ENCODE results near the gene COQ8A.

COQ8A gene

DNA sequence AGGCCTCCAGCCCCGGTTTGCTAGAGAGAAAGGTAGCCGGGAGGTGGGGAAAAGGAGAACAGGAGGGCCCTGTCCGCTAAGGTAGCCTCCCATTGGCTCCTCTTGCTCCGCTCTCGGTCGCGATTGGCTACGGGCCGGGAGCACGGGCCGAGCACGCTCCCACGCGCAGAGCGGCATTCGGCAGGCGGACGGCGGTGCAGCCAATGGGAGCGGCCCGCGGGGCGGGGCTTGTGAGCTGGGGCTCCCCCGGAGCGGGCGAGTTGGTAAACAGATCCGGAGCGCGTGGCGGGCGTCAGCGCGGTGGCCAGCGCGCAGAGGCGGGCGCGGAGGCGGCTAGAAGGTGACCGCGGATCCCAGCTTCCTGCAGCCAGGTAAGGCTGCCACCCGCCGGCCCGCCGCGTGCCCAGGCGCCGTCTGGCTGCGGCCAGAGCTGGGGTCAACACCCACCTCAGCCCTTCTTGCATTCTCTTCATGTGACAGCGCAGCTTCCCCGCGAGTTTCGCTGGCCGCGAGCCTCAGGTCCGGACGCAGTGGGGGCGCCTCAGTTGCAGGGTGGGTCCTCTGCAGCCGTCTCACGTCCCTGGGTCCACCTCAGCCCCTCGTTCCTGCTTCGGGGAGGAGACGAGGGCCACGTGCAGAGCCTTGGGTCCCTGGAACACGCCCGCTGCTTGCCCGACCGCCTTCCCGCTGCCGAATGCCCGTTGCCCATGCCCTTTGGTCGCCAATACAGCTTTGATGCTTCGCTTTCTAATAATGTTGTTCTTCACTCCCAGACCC lies at the start of gene COQ8A:
COQ8A (plus strand) TSS at position 266 of the 777 bp plus-strand sequence. CDS start 21,092 bp downstream, outside the sequence.
- Histone ChIP-seq H3K27me3 (ENCODE audit: control insufficient read depth, insufficient read depth, low read length) (peaks cover 9% of the 10 kb centered on the region), H3K4me1 (ENCODE audit: control insufficient read depth, insufficient read depth, low read length) (peaks cover 30% of the 10 kb centered on the region; the same call in 1 of the 2 replicates), H3K9me3 (ENCODE audit: control insufficient read depth, insufficient read depth, low read depth, low read length) (no peaks in the 10 kb centered on the region)

DNA sequence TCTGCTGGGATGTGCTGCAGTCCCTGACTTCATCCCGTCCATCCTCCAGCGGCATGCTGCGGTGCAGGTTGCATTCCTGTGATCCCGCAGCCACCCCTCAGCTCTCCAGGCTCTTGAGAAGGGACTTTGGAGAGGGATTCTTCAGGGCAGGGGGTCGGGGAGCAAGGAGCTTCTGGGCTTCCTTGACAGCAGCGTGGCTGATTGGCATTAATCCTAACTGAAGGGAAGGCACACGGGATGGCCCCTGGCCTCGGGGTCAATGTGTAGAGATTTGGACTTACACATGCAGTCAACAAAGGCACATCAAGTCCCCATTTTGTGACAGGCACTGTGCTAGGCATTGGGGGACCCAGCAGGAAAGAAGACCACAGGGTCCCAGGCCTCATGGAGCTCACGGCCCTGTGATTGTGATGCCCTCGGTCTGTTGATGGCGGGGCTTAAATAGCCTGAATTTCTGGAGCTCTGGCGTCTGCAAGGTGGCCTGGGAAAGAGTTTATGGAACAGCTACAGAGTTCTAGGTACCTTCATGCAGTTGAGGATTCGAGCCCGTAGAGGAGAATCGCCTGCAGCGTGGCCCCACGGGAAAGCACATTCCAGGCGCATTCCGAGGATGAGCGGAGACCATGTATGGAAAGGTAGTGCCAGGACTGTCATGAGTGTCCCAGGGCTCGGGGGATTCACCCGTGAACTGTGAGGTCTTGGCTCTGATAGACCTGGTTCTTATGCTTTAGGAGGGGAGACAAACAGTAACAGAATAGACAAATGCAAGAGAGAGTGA lies 49.6 kb upstream of the COQ8A start:
- H3K4me3 ChIP-seq (ENCODE audit: low read depth, low read length) = no peak overlapping the region
- H3K27ac ChIP-seq (ENCODE audit: low read depth, low read length) = no peak overlapping the region
- no peaks in the 10 kb centered on the region for H3K9me3 ChIP-seq (ENCODE audit: control insufficient read depth, insufficient read depth, low read depth, low read length)
- no peaks in the 10 kb centered on the region for H3K4me1 ChIP-seq (ENCODE audit: control insufficient read depth, insufficient read depth, low read length)
- H3K36me3 ChIP-seq (ENCODE audit: control insufficient read depth, insufficient read depth, low read length) = peaks cover 82% of the 10 kb centered on the region
- H3K27me3 ChIP-seq (ENCODE audit: control insufficient read depth, insufficient read depth, low read length) = no peaks in the 10 kb centered on the region
- H3K9ac ChIP-seq (ENCODE audit: low read length) = no peak overlapping the region

More for the DNA sequence above, at the start of gene COQ8A:
- Histone ChIP-seq H3K27ac (ENCODE audit: low read depth, low read length) (peak within 1 kb of the TSS; percentile 58), H3K4me3 (ENCODE audit: low read depth, low read length) (peak within 1 kb of the TSS; percentile 84), H3K9ac (ENCODE audit: low read length) (peak within 1 kb of the TSS; percentile 87), H3K36me3 (ENCODE audit: control insufficient read depth, insufficient read depth, low read length) (no peaks in the 10 kb centered on the region)

DNA sequence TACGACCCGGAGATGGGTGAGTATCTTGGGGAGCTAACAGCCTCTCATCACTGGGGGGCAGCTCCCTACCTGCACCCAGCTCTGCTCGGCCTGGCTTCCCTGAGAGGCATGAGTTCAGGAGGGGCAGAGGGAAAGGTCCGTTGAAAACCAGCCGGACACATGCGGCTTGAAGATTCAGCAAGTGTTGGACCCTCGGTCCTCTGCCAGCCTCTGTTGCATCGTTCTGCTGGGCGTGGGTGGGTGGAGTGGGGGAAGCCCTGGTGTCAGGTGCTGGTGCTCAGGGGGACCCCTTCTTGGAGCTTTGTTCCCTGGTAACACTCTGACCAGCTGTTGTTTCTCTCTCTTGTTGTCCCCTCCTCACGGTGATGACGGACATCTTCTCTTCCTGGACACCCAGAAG lies 48.7 kb upstream of the COQ8A start:
- peaks cover 85% of the 10 kb centered on the region for H3K36me3 ChIP-seq (ENCODE audit: control insufficient read depth, insufficient read depth, low read length)
- H3K9ac ChIP-seq (ENCODE audit: low read length) = no peak overlapping the region
- H3K27me3 ChIP-seq (ENCODE audit: control insufficient read depth, insufficient read depth, low read length) = no peaks in the 10 kb centered on the region
- no peaks in the 10 kb centered on the region for H3K4me1 ChIP-seq (ENCODE audit: control insufficient read depth, insufficient read depth, low read length)
- H3K27ac ChIP-seq (ENCODE audit: low read depth, low read length) = no peak overlapping the region
- no peaks in the 10 kb centered on the region for H3K9me3 ChIP-seq (ENCODE audit: control insufficient read depth, insufficient read depth, low read depth, low read length)
- no peak overlapping the region for H3K4me3 ChIP-seq (ENCODE audit: low read depth, low read length)

DNA sequence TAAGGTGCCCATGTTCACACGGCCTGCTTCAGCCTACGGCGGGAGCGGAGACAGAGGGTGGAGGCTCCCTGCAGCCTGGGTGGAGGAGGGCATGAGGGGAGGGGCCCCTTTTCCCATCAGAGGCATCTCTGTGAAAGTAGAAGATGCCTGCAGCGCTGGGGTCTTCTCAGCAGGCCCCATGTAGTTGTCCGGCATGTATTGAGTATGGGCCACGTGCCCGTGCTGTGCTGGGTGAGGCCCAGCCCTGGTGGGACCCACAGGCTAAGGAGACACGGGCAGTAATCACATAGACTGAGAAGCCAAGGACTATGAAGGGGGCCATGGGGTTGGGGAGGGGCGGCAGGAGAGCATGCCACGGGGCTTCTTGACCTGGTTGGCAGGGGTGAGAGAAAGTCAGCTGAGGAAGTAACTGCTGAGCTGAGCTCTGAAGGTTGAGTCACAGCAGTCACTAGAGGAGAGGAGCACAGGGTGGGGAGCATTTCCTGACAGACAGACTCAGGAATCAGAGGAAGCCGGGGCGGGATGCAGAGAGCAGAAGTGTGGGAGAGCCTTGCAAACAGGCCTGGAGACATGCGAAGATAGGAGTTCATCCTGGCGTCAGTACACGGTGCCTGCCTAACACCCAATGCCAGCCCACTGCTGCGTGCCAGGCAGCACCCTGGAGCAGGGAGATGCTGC lies 48.1 kb upstream of the COQ8A start:
- no peaks in the 10 kb centered on the region for H3K4me1 ChIP-seq (ENCODE audit: control insufficient read depth, insufficient read depth, low read length)
- no peak overlapping the region for H3K4me3 ChIP-seq (ENCODE audit: low read depth, low read length)
- no peak overlapping the region for H3K27ac ChIP-seq (ENCODE audit: low read depth, low read length)
- no peak overlapping the region for H3K9ac ChIP-seq (ENCODE audit: low read length)
- H3K9me3 ChIP-seq (ENCODE audit: control insufficient read depth, insufficient read depth, low read depth, low read length) = no peaks in the 10 kb centered on the region
- H3K36me3 ChIP-seq (ENCODE audit: control insufficient read depth, insufficient read depth, low read length) = peaks cover 88% of the 10 kb centered on the region
- no peaks in the 10 kb centered on the region for H3K27me3 ChIP-seq (ENCODE audit: control insufficient read depth, insufficient read depth, low read length)

DNA sequence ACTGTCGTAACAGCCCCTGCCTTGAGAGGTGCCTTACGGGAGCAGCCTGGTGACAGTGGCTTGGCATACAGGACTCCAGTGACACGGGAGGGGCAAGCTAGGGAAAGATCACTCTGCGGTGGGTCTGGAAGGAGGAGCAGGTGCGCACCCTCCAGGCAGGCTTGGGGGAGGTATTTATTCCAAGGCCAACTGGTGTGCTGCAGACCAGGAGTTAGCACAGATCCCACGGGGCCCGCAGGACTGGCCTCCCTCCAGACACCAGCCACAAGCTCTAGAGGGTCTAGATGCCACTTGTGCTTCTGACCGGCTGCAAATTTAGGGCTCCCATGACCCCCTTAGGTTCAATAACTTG lies 47.6 kb upstream of the COQ8A start:
- Histone ChIP-seq H3K9me3 (ENCODE audit: control insufficient read depth, insufficient read depth, low read depth, low read length) (no peaks in the 10 kb centered on the region), H3K36me3 (ENCODE audit: control insufficient read depth, insufficient read depth, low read length) (peaks cover 84% of the 10 kb centered on the region), H3K9ac (ENCODE audit: low read length) (no peak overlapping the region), H3K4me3 (ENCODE audit: low read depth, low read length) (no peak overlapping the region), H3K27me3 (ENCODE audit: control insufficient read depth, insufficient read depth, low read length) (no peaks in the 10 kb centered on the region), H3K27ac (ENCODE audit: low read depth, low read length) (no peak overlapping the region), H3K4me1 (ENCODE audit: control insufficient read depth, insufficient read depth, low read length) (no peaks in the 10 kb centered on the region)

DNA sequence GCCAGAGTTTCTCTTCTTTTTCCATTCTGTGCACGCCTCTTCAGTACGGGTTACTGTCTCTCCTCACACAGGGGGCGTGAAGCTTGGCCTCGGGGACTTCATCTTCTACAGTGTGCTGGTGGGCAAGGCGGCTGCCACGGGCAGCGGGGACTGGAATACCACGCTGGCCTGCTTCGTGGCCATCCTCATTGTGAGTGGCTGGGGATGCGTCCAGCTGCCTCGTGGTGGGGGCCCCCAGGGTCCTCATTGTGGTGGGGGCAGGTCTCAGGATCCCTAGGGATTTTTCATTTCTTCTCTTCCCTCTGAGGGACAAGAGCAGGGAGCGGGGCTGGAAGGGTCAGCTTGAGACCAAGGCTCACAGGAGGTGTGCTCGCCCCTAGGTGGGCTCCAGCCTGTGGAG lies 46.2 kb upstream of the COQ8A start:
- Histone ChIP-seq H3K4me3 (ENCODE audit: low read depth, low read length) (no peak overlapping the region), H3K4me1 (ENCODE audit: control insufficient read depth, insufficient read depth, low read length) (no peaks in the 10 kb centered on the region), H3K36me3 (ENCODE audit: control insufficient read depth, insufficient read depth, low read length) (peaks cover 71% of the 10 kb centered on the region), H3K27ac (ENCODE audit: low read depth, low read length) (no peak overlapping the region), H3K9me3 (ENCODE audit: control insufficient read depth, insufficient read depth, low read depth, low read length) (no peaks in the 10 kb centered on the region), H3K9ac (ENCODE audit: low read length) (no peak overlapping the region), H3K27me3 (ENCODE audit: control insufficient read depth, insufficient read depth, low read length) (no peaks in the 10 kb centered on the region)

DNA sequence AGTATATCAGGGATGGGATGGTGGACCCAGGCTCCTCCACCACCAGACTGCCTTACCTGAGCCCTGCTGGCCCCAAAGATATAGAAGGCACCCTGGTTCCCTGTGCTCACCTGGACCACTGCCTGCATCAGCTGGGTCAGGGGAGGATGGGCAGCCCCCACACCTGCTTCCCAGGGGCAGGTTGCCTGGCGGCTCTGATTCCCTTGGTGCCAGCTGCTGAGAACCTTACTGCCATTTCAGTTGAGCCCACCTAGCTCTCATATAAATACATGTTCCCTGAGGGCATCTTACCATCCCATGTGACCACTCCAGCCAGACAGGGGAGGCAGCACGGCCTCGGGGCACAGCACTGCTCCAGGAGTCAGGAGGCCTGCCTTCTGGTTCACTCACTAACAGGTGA lies 45.3 kb upstream of the COQ8A start:
- peaks cover 74% of the 10 kb centered on the region for H3K36me3 ChIP-seq (ENCODE audit: control insufficient read depth, insufficient read depth, low read length)
- H3K27ac ChIP-seq (ENCODE audit: low read depth, low read length) = no peak overlapping the region
- no peak overlapping the region for H3K4me3 ChIP-seq (ENCODE audit: low read depth, low read length)
- no peaks in the 10 kb centered on the region for H3K27me3 ChIP-seq (ENCODE audit: control insufficient read depth, insufficient read depth, low read length)
- no peak overlapping the region for H3K9ac ChIP-seq (ENCODE audit: low read length)
- H3K4me1 ChIP-seq (ENCODE audit: control insufficient read depth, insufficient read depth, low read length) = no peaks in the 10 kb centered on the region
- H3K9me3 ChIP-seq (ENCODE audit: control insufficient read depth, insufficient read depth, low read depth, low read length) = no peaks in the 10 kb centered on the region

DNA sequence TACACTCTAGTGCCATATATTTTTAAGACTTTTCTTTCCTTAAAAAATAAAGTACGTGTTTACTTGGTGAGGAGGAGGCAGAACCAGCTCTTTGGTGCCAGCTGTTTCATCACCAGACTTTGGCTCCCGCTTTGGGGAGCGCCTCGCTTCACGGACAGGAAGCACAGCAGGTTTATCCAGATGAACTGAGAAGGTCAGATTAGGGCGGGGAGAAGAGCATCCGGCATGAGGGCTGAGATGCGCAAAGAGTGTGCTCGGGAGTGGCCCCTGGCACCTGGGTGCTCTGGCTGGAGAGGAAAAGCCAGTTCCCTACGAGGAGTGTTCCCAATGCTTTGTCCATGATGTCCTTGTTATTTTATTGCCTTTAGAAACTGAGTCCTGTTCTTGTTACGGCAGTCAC lies 44.5 kb upstream of the COQ8A start:
- H3K9me3 ChIP-seq (ENCODE audit: control insufficient read depth, insufficient read depth, low read depth, low read length) = no peaks in the 10 kb centered on the region
- peaks cover 75% of the 10 kb centered on the region for H3K36me3 ChIP-seq (ENCODE audit: control insufficient read depth, insufficient read depth, low read length)
- no peak overlapping the region for H3K4me3 ChIP-seq (ENCODE audit: low read depth, low read length)
- no peaks in the 10 kb centered on the region for H3K27me3 ChIP-seq (ENCODE audit: control insufficient read depth, insufficient read depth, low read length)
- H3K9ac ChIP-seq (ENCODE audit: low read length) = no peak overlapping the region
- no peaks in the 10 kb centered on the region for H3K4me1 ChIP-seq (ENCODE audit: control insufficient read depth, insufficient read depth, low read length)
- H3K27ac ChIP-seq (ENCODE audit: low read depth, low read length) = no peak overlapping the region

DNA sequence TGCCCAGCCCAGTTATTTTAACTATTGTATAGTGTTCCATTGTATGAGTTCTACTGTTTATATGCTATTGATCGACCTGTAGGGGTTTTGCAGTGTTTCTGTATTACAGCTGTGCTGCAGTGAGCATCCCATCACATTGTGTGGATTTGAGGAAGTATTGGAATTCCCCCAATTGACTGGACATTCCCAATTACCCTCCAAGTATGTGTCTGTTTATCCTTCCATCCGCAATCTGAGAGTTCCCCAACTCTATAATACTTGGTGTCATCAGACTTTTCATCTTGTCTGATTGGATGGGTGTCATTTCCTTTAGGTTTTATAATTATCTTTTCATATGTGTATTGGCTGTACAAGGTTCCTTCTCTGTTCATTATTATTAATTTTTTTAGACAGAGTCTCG lies 41.8 kb upstream of the COQ8A start:
- H3K36me3 ChIP-seq (ENCODE audit: control insufficient read depth, insufficient read depth, low read length) = peaks cover 64% of the 10 kb centered on the region

DNA sequence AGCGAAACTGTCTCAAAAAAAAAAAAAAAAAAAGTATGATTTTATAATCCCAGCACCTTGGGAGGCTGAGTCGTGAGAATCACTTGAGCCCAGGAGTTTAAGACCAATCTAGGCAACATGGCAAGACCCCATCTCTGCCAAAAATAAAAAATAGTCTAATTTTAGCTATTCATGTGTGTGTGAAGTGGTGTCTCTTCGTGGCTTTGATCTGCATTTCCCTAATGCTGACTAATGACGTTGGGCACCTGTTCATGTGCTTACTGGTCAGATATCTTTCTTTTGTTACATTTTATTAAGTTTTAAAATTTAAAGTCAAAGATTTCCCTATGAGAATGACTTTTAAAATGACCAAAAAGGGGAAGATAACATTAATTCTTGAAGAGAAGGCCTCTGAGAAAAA lies 38.7 kb upstream of the COQ8A start:
- no peak overlapping the region for H3K4me3 ChIP-seq (ENCODE audit: low read depth, low read length)

More for the DNA sequence above, 41.8 kb upstream of the COQ8A start:
- Histone ChIP-seq H3K9me3 (ENCODE audit: control insufficient read depth, insufficient read depth, low read depth, low read length) (no peaks in the 10 kb centered on the region), H3K9ac (ENCODE audit: low read length) (no peak overlapping the region), H3K4me1 (ENCODE audit: control insufficient read depth, insufficient read depth, low read length) (no peaks in the 10 kb centered on the region), H3K4me3 (ENCODE audit: low read depth, low read length) (no peak overlapping the region), H3K27ac (ENCODE audit: low read depth, low read length) (no peak overlapping the region), H3K27me3 (ENCODE audit: control insufficient read depth, insufficient read depth, low read length) (no peaks in the 10 kb centered on the region)

DNA sequence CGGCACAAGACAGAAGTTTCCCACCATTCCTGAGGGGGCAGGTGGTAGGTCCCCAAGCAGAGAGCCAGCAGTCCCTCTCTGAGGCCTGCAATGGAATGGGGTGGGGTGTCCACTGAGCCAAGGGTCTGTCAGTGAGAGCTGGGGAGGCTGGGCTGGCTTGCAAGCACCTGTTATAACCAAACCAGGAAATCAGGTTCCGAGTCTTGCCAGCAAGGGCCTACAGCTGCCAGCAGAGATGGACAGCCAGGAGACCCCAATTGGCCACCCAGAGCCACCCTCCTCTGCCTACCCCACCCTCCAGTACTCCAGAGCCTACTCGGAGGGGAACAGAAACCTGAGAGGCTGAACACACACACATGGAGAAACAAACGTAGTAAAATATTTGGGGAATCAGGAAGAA lies 37.5 kb upstream of the COQ8A start:
- Histone ChIP-seq H3K36me3 (ENCODE audit: control insufficient read depth, insufficient read depth, low read length) (peaks cover 31% of the 10 kb centered on the region), H3K4me3 (ENCODE audit: low read depth, low read length) (no peak overlapping the region), H3K9me3 (ENCODE audit: control insufficient read depth, insufficient read depth, low read depth, low read length) (no peaks in the 10 kb centered on the region), H3K27me3 (ENCODE audit: control insufficient read depth, insufficient read depth, low read length) (no peaks in the 10 kb centered on the region), H3K27ac (ENCODE audit: low read depth, low read length) (no peak overlapping the region), H3K4me1 (ENCODE audit: control insufficient read depth, insufficient read depth, low read length) (peaks cover 5% of the 10 kb centered on the region; the same call in 1 of the 2 replicates), H3K9ac (ENCODE audit: low read length) (no peak overlapping the region)

More for the DNA sequence above, 38.7 kb upstream of the COQ8A start:
- H3K27ac ChIP-seq (ENCODE audit: low read depth, low read length) = no peak overlapping the region
- H3K36me3 ChIP-seq (ENCODE audit: control insufficient read depth, insufficient read depth, low read length) = peaks cover 36% of the 10 kb centered on the region
- H3K9ac ChIP-seq (ENCODE audit: low read length) = no peak overlapping the region
- peaks cover 5% of the 10 kb centered on the region; the same call in 1 of the 2 replicates for H3K4me1 ChIP-seq (ENCODE audit: control insufficient read depth, insufficient read depth, low read length)
- no peaks in the 10 kb centered on the region for H3K27me3 ChIP-seq (ENCODE audit: control insufficient read depth, insufficient read depth, low read length)
- no peaks in the 10 kb centered on the region for H3K9me3 ChIP-seq (ENCODE audit: control insufficient read depth, insufficient read depth, low read depth, low read length)

Measured in HUES6 (cell line).